ENCODE measurements around the gene PHF19.

GRCh38 chr9:120890320-120891244 lies 13.6 kb upstream of the PHF19 start:
- TF ChIP-seq ATF2 (IDR thresholded peaks at IDR 0.05; ENCODE audit: low read length) (no peak), CTCF (IDR thresholded peaks at IDR 0.05 in 2 of 3, conservative IDR thresholded peaks at IDR 0.05 in 1 of 3; ENCODE audit: control insufficient read depth in 2 of 3, extremely low read depth in 1 of 3, insufficient read depth in 1 of 3, low read depth in 3 of 3, low read length in 3 of 3) (no peak), SPI1 (IDR thresholded peaks at IDR 0.05; ENCODE audit: borderline replicate concordance, insufficient read depth, low read depth, low read length) (no peak), RFX5 (IDR thresholded peaks at IDR 0.05; ENCODE audit: low read depth, low read length) (no peak)

Measured in GM12878 (cell line).